Liver (tissue), 9 donors: ENCODE results near the gene DHRS3. TPM values are rescaled to one million over a fixed set of nuclear protein-coding genes. Genes with fewer than 3 reads are reported as not detected.

Experiments used
- DNase-seq: peaks from one replicate; pipeline ENCODE4 v3.0.0-alpha.2; 2017; ENCODE audit warnings: low spot score
- H3K27ac ChIP-seq, 2 donors: one replicate each; pipeline ENCODE4 v1.7.0; 2013; ENCODE audit warnings: inconsistent platforms in 2 of 2, low read length in 2 of 2, control low read depth in 1 of 2, low read depth in 1 of 2, mild to moderate bottlenecking in 1 of 2
- H3K27me3 ChIP-seq, 4 donors: one replicate each; pipeline versions ENCODE4 v1.6.1 to v1.7.0; 2013; ENCODE audit warnings: low read length in 3 of 4, inconsistent platforms in 1 of 4, mild to moderate bottlenecking in 1 of 4, moderate library complexity in 1 of 4; ENCODE audit not compliant: control insufficient read depth in 4 of 4, insufficient read depth in 4 of 4
- H3K36me3 ChIP-seq, 4 donors: one replicate each; pipeline versions ENCODE4 v1.6.1 to v1.7.0; 2013; ENCODE audit warnings: low read length in 3 of 4, mild to moderate bottlenecking in 3 of 4, low read depth in 1 of 4, moderate library complexity in 1 of 4; ENCODE audit not compliant: control insufficient read depth in 4 of 4, insufficient read depth in 3 of 4
- H3K4me1 ChIP-seq, 4 donors: one replicate each; pipeline versions ENCODE4 v1.6.1 to v1.7.0; 2013; ENCODE audit warnings: low read length in 3 of 4, mild to moderate bottlenecking in 3 of 4, moderate library complexity in 1 of 4; ENCODE audit not compliant: control insufficient read depth in 4 of 4, insufficient read depth in 4 of 4
- H3K4me3 ChIP-seq, 3 donors: one replicate each; pipeline versions ENCODE4 v1.6.1 to v1.7.0; 2013; ENCODE audit warnings: low read length in 3 of 3, control low read depth in 1 of 3, low read depth in 1 of 3, mild to moderate bottlenecking in 1 of 3
- H3K9ac ChIP-seq, 2 donors: one replicate each; pipeline ENCODE4 v1.7.0; 2013; ENCODE audit warnings: low read length in 2 of 2, mild to moderate bottlenecking in 2 of 2, moderate library complexity in 2 of 2, control low read depth in 1 of 2, low read depth in 1 of 2
- H3K9me3 ChIP-seq, 4 donors: one replicate each; pipeline versions ENCODE4 v1.6.1 to v1.7.0; 2013; ENCODE audit warnings: low read length in 3 of 4; ENCODE audit not compliant: control insufficient read depth in 4 of 4
- ATF3 ChIP-seq: IDR thresholded peaks from 2 replicates; pipeline ENCODE4 v1.6.1; 2016; ENCODE audit warnings: antibody characterized with exemption
- CTCF ChIP-seq: fragments of 150-350 bp; IDR thresholded peaks from 2 replicates; pipeline ENCODE4 v1.5.1; 2017; ENCODE audit warnings: improper control_type of control experiment, low read depth, low read length; ENCODE audit not compliant: missing input control
- EGR1 ChIP-seq, 2 donors: IDR thresholded peaks; 2 replicates each; pipeline ENCODE4 v1.6.1; 2016 to 2018; ENCODE audit warnings: antibody characterized with exemption in 2 of 2, low read depth in 2 of 2
- HNF4A ChIP-seq, 2 donors: conservative IDR thresholded peaks; 2 replicates each; pipeline ENCODE4 v1.6.1; 2016; ENCODE audit warnings: antibody characterized with exemption in 2 of 2, mild to moderate bottlenecking in 2 of 2
- HNF4G ChIP-seq: IDR thresholded peaks from 2 replicates; pipeline ENCODE4 v1.6.1; 2016; ENCODE audit warnings: antibody characterized with exemption
- JUND ChIP-seq, 2 donors: IDR thresholded peaks; 2 replicates each; pipeline ENCODE4 v1.6.1; 2016; ENCODE audit warnings: antibody characterized with exemption in 2 of 2
- MAX ChIP-seq: IDR thresholded peaks from 2 replicates; pipeline ENCODE4 v1.6.1; 2016; ENCODE audit warnings: antibody characterized with exemption
- REST ChIP-seq: IDR thresholded peaks from 2 replicates; pipeline ENCODE4 v1.6.1; 2016; ENCODE audit warnings: antibody characterized with exemption, mild to moderate bottlenecking
- RXRA ChIP-seq, 2 donors: IDR thresholded peaks; 2 replicates each; pipeline ENCODE4 v1.6.1; 2017 to 2018; ENCODE audit warnings: antibody characterized with exemption in 2 of 2, mild to moderate bottlenecking in 1 of 2
- whole genome bisulfite sequencing: extraction: QIAGEN DNeasy Blood & Tissue Kit; methylation state at CpG from one replicate; pipeline ENCODE4 v1.1.7; 2013; 5-methylcytosine and 5-hydroxymethylcytosine counted together
- polyA plus RNA-seq, 2 donors: library from polyadenylated mRNA; stranded (reverse) in 1 of 2; unstranded in 1 of 2; fragments of 200-250 nt in 1 of 2; fragments of >200 nt in 1 of 2; fragmentation: Nextera tagmentation in 1 of 2; extraction: Ambion mirVana in 1 of 2; gene quantifications; one replicate each; pipeline versions ENCODE4 v1.2.1 to v1.2.3, GENCODE V29; 2013 to 2015
- total RNA-seq, 2 donors: library from RNA; depleted of rRNA; stranded (reverse); fragments of >200 nt; gene quantifications; one replicate each; pipeline ENCODE4 v1.2.3, GENCODE V29; 2014
- donor health status: healthy.
- donor health status: healthy.
- donor health status: healthy.
- donor health status: healthy.
- donor health status: healthy.

DHRS3 gene
- total and polyA plus RNA-seq, 4 donors: 62.6 to 185 (median 158) TPM

GRCh38 chr1:12543740-12544154 lies 74.3 kb downstream of the DHRS3 start:
- H3K27me3 ChIP-seq: no peaks in the 10 kb centered on the region
- no peak overlapping the region for H3K9ac ChIP-seq
- TF ChIP-seq EGR1 (IDR thresholded peaks at IDR 0.05; ENCODE audit: low read depth in 2 of 2) (no peak), REST (no peak), JUND (IDR thresholded peaks at IDR 0.05) (peak in 1 of 2 donors; percentile 17), HNF4A (conservative IDR thresholded peaks at IDR 0.05) (peak; percentile 25 to 64), RXRA (IDR thresholded peaks at IDR 0.05) (peak in 1 of 2 donors; percentile 71), MAX (no peak)
- H3K36me3 ChIP-seq: no peaks in the 10 kb centered on the region
- 36% methylated on average over 9 of the region's 9 CpGs for WGBS
- no peak for DNase-seq
- H3K9me3 ChIP-seq: no peaks in the 10 kb centered on the region
- no peak overlapping the region for H3K27ac ChIP-seq
- peaks cover 10 to 27% (median 16%) of the 10 kb centered on the region in 4 donors for H3K4me1 ChIP-seq
- no peak overlapping the region for H3K4me3 ChIP-seq

GRCh38 chr1:12542616-12543592 lies 75.1 kb downstream of the DHRS3 start:
- TF ChIP-seq MAX (no peak), HNF4G (no peak), ATF3 (no peak), CTCF (no peak)

More at GRCh38 chr1:12542616-12543592, 75.1 kb downstream of the DHRS3 start:
- peaks cover 9 to 27% (median 16%) of the 10 kb centered on the region in 4 donors for H3K4me1 ChIP-seq
- H3K9me3 ChIP-seq: no peaks in the 10 kb centered on the region
- H3K9ac ChIP-seq: no peak overlapping the region
- H3K27me3 ChIP-seq: no peaks in the 10 kb centered on the region
- 90% methylated on average over 9 of the region's 9 CpGs for WGBS
- no peaks in the 10 kb centered on the region for H3K36me3 ChIP-seq
- DNase-seq: no peak
- H3K27ac ChIP-seq: no peak overlapping the region
- no peak overlapping the region for H3K4me3 ChIP-seq
